Cardiac fibroblast (primary cell): ENCODE measurements around the gene ABCC1.

Experiments used
- DNase-seq, 2 donors: peaks; one replicate each; pipeline versions ENCODE4 v3.0.0 to v3.0.0-alpha.2; 2010; ENCODE audit warnings: low read depth in 2 of 2
- H3K4me3 ChIP-seq, 2 donors: replicated peaks in 1 of 2; 1 replicate in 1 of 2; 2 replicates in 1 of 2; pipeline ENCODE4 v1.5.1; 2011; ENCODE audit warnings: low read depth in 2 of 2, low read length in 2 of 2, mild to moderate bottlenecking in 2 of 2, moderate library complexity in 1 of 2
- CTCF ChIP-seq: IDR thresholded peaks from one replicate; pipeline ENCODE4 v1.5.1; 2011; ENCODE audit warnings: low read depth, mild to moderate bottlenecking, low read length, inconsistent platforms

Gene ABCC1

GRCh38 chr16:16090238-16090637 is 140.8 kb downstream of the ABCC1 start:
- no peak for TF ChIP-seq CTCF
- no peak overlapping the region for H3K4me3 ChIP-seq
- no peak for DNase-seq

- H3K4me3 ChIP-seq, result no peak overlapping the region
- no peak for TF ChIP-seq CTCF
- DNase-seq, result peak in 1 of 2 donors; percentile 76
Measured at GRCh38 chr16:16092925-16093627, 143.7 kb downstream of the ABCC1 start.

- TF ChIP-seq CTCF, result no peak
- H3K4me3 ChIP-seq, result no peak overlapping the region
- no peak for DNase-seq
Measured at GRCh38 chr16:16093628-16094332, 144.4 kb downstream of the ABCC1 start.

- DNase-seq, result peak; percentile 12 to 16
- TF ChIP-seq CTCF, result no peak
- no peak overlapping the region for H3K4me3 ChIP-seq
Measured at GRCh38 chr16:16095646-16096045, 146.2 kb downstream of the ABCC1 start.

- TF ChIP-seq CTCF, result peak; percentile 50
- peak; percentile 41 to 75 for DNase-seq
- no peak overlapping the region for H3K4me3 ChIP-seq
Measured at GRCh38 chr16:16096121-16096857, 146.9 kb downstream of the ABCC1 start.

- no peak overlapping the region for H3K4me3 ChIP-seq
- no peak for DNase-seq
- TF ChIP-seq CTCF, result no peak
Measured at GRCh38 chr16:16096858-16097213, 147.4 kb downstream of the ABCC1 start.
